Measurements from ENCODE around the gene LBHD2. TPM values are rescaled to one million over a fixed set of nuclear protein-coding genes. Genes with fewer than 3 reads are reported as not detected.

LBHD2 gene
- total and polyA plus RNA-seq, 2 of the 13 experiments (the other 11 are each of a cell fraction or from before 2014, with no cell fraction given), result 0.67 to 1.00 TPM

- no peak for TF ChIP-seq ZNF260 (CRISPR knock-in tag; IDR thresholded peaks at IDR 0.05; ENCODE audit: borderline replicate concordance, low read depth)
- TF ChIP-seq KMT2A (CRISPR knock-in tag; IDR thresholded peaks at IDR 0.05), result no peak
- TF ChIP-seq ZNF296 (CRISPR knock-in tag; conservative IDR thresholded peaks at IDR 0.05), result no peak
- no peak for TF ChIP-seq RFX5 (IDR thresholded peaks at IDR 0.05; ENCODE audit: low read depth, low read length)
- TF ChIP-seq NFE2L1 (CRISPR knock-in tag; IDR thresholded peaks at IDR 0.05; ENCODE audit: borderline replicate concordance), result no peak
- TF ChIP-seq RXRA (CRISPR knock-in tag; IDR thresholded peaks at IDR 0.05), result no peak
- TF ChIP-seq ZNF569 (CRISPR knock-in tag; IDR thresholded peaks at IDR 0.05; ENCODE audit: borderline replicate concordance), result no peak
- no peak for TF ChIP-seq ZNF629 (CRISPR knock-in tag; conservative IDR thresholded peaks at IDR 0.05)
- no peak for TF ChIP-seq BRD4 (CRISPR knock-in tag; IDR thresholded peaks at IDR 0.05)
- peak; percentile 49; the same call in 1 of the 2 replicates for TF ChIP-seq ZNF770 (CRISPR knock-in tag; IDR thresholded peaks at IDR 0.05)
- TF ChIP-seq, protein P1, sequence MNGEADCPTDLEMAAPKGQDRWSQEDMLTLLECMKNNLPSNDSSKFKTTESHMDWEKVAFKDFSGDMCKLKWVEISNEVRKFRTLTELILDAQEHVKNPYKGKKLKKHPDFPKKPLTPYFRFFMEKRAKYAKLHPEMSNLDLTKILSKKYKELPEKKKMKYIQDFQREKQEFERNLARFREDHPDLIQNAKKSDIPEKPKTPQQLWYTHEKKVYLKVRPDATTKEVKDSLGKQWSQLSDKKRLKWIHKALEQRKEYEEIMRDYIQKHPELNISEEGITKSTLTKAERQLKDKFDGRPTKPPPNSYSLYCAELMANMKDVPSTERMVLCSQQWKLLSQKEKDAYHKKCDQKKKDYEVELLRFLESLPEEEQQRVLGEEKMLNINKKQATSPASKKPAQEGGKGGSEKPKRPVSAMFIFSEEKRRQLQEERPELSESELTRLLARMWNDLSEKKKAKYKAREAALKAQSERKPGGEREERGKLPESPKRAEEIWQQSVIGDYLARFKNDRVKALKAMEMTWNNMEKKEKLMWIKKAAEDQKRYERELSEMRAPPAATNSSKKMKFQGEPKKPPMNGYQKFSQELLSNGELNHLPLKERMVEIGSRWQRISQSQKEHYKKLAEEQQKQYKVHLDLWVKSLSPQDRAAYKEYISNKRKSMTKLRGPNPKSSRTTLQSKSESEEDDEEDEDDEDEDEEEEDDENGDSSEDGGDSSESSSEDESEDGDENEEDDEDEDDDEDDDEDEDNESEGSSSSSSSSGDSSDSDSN (CRISPR knock-in tag; IDR thresholded peaks at IDR 0.05), result peak; percentile 50; the same call in 1 of the 2 replicates
- TF ChIP-seq, protein P2, sequence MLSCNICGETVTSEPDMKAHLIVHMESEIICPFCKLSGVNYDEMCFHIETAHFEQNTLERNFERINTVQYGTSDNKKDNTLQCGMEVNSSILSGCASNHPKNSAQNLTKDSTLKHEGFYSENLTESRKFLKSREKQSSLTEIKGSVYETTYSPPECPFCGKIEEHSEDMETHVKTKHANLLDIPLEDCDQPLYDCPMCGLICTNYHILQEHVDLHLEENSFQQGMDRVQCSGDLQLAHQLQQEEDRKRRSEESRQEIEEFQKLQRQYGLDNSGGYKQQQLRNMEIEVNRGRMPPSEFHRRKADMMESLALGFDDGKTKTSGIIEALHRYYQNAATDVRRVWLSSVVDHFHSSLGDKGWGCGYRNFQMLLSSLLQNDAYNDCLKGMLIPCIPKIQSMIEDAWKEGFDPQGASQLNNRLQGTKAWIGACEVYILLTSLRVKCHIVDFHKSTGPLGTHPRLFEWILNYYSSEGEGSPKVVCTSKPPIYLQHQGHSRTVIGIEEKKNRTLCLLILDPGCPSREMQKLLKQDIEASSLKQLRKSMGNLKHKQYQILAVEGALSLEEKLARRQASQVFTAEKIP (CRISPR knock-in tag; IDR thresholded peaks at IDR 0.05; ENCODE audit: borderline replicate concordance), result no peak
- TF ChIP-seq PPARG (CRISPR knock-in tag; conservative IDR thresholded peaks at IDR 0.05), result no peak
- TF ChIP-seq ZNF460 (CRISPR knock-in tag; IDR thresholded peaks at IDR 0.05; ENCODE audit: borderline replicate concordance), result no peak
- peak; percentile 44; the same call in 1 of the 2 replicates for TF ChIP-seq POGK (CRISPR knock-in tag; conservative IDR thresholded peaks at IDR 0.05)
- no peak for TF ChIP-seq PITX1 (CRISPR knock-in tag; IDR thresholded peaks at IDR 0.05)
- 0 out of 2 replicates have a peak, but pooled peaks have one; percentile 37 for TF ChIP-seq ZNF790 (CRISPR knock-in tag; IDR thresholded peaks at IDR 0.05; ENCODE audit: borderline replicate concordance)
- no peak for TF ChIP-seq FOXK2 (IDR thresholded peaks at IDR 0.05)
- TF ChIP-seq ZZZ3 (CRISPR knock-in tag; IDR thresholded peaks at IDR 0.05; ENCODE audit: borderline replicate concordance), result no peak
- no peak for TF ChIP-seq ZNF550 (CRISPR knock-in tag; IDR thresholded peaks at IDR 0.05; ENCODE audit: borderline replicate concordance)
- no peak for TF ChIP-seq SMARCC2 (IDR thresholded peaks at IDR 0.05)
These were observed at the start of gene LBHD2 (continued) for GRCh38 chr14:103084021-103084919.
